ENCODE data around the gene NR2F1-AS1. TPM values are rescaled to one million over a fixed set of nuclear protein-coding genes. Genes with fewer than 3 reads are reported as not detected.

Gene NR2F1-AS1
- total and polyA plus RNA-seq, 2 of the 4 experiments (the other 2 are of a cell fraction): 12.5 to 12.8 TPM

DNA sequence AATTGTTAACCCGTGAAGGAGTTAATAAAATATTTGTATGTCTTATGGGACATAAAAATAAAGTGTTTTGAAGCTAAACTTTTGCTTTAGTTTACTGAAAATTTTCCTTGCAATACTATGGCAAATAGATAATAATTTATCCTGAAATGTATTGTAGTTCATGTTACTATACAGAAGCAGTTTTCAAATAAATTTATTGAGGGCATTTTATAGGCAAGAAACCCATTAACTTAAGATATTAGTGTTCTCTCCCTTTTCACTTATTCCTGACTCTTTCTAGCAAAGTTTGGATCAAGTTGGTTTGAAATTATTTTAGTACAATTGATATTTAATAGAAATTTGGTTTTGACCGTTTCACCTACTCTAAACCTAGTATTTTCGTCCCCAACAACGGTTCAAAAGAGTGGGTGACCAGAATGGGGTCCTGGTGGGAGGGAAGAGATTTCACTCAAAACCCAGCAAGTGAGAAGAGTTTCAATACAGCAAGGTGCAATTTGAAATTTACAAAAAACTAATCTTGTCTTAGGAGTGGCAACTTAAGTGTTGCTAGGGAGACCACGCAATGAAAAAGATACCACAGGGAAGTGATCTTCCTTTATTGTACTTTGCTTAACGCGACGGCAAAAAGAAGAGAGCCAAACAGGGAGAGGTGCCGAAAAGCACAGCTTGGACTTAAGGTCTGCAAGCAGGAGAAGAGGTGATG, 30.4 kb upstream of the NR2F1-AS1 start (continued):
- no peak for TF ChIP-seq NFE2L2 (IDR thresholded peaks at IDR 0.05; ENCODE audit: low read depth, low read length)

GRCh38 chr5:93610581-93611272, 29.7 kb upstream of the NR2F1-AS1 start:
- H3K36me3 ChIP-seq (ENCODE audit: control insufficient read depth, insufficient read depth, low read length): no peaks in the 10 kb centered on the region
- 90% methylated on average over 5 of the region's 17 CpGs; no CpG with 5 or more reads in 1 of the 2 experiments for WGBS, 2 experiments (ENCODE audit: extremely low coverage in 2 of 2, insufficient read length in 1 of 2)
- ChIA-PET POLR2A (ENCODE audit: unreplicated experiment) (no interaction called here), CTCF (interaction anchor here (1.1 kb wide), 1 partner anchor 23 kb away, joined by 3 read pairs; no protein-coding TSS in a partner anchor)
- no peak overlapping the region for H3K4me2 ChIP-seq (ENCODE audit: low read depth, low read length)
- no peak overlapping the region for H3K23ac ChIP-seq (ENCODE audit: low read depth, low read length)
- peaks cover 18% of the 10 kb centered on the region for H3K27me3 ChIP-seq (ENCODE audit: control insufficient read depth, insufficient read depth, low read length)
- H2BK20ac ChIP-seq (ENCODE audit: low read depth, low read length): no peak overlapping the region
- DNase-seq (no peak), ATAC-seq (ENCODE audit: low read depth) (no peak)
- no peak overlapping the region for H3K27ac ChIP-seq (ENCODE audit: insufficient read depth, low read length)
- intact Hi-C loops (cut with micrococcal nuclease) (no loop called here), in situ Hi-C loops (cut with MboI; ENCODE audit: low sequenced_read_pairs) (no loop called here), dilution Hi-C loops (cut with HindIII; ENCODE audit: low sequenced_read_pairs, unreplicated experiment) (no loop called here)
- H2AFZ ChIP-seq (replicated peaks; ENCODE audit: low read length, poor library complexity): no peak overlapping the region
- no peak overlapping the region for H3K4ac ChIP-seq (ENCODE audit: low read depth, low read length)
- peaks cover 0 to 8% of the 10 kb centered on the region in 2 experiments; a peak in 1 of 4 replicates for H3K79me1 ChIP-seq (ENCODE audit: low read depth in 1 of 2, low read length in 2 of 2)
- no peak overlapping the region for H4K91ac ChIP-seq (ENCODE audit: insufficient read depth, low read depth, low read length)
- 0 out of 2 replicates have a peak, but pooled peaks cover 4% of the 10 kb centered on the region for H4K20me1 ChIP-seq (ENCODE audit: insufficient read depth, low read length)
- H3K4me3 ChIP-seq (ENCODE audit: insufficient read depth, low read depth, low read length): no peak overlapping the region
- no peak overlapping the region for H4K5ac ChIP-seq (ENCODE audit: low read depth, low read length)
- H2BK120ac ChIP-seq (ENCODE audit: low read depth, low read length): no peak overlapping the region
- no peak overlapping the region for H3K14ac ChIP-seq (replicated peaks; ENCODE audit: low read depth, low read length)
- no peak overlapping the region for H2BK15ac ChIP-seq (ENCODE audit: low read depth, low read length)
- no TSS peak for BruUV-seq (replicated peaks)
- H4K8ac ChIP-seq (ENCODE audit: low read depth in 2 of 2, low read length in 2 of 2): no peak overlapping the region
- TF ChIP-seq RCOR1 (IDR thresholded peaks at IDR 0.05; ENCODE audit: insufficient replicate concordance, low read length) (no peak), MAZ (IDR thresholded peaks at IDR 0.05; ENCODE audit: borderline replicate concordance, low read depth, low read length) (no peak), CHD1 (IDR thresholded peaks at IDR 0.05; ENCODE audit: low read depth, low read length) (no peak), ELK1 (IDR thresholded peaks at IDR 0.05; ENCODE audit: borderline replicate concordance, low read depth, low read length) (no peak), CTCF (conservative IDR thresholded peaks at IDR 0.05; ENCODE audit: low read depth, low read length) (no peak), BHLHE40 (IDR thresholded peaks at IDR 0.05; ENCODE audit: low read depth, low read length) (no peak), RFX5 (IDR thresholded peaks at IDR 0.05; ENCODE audit: low read depth, low read length) (no peak), POLR2A (IDR thresholded peaks at IDR 0.05; ENCODE audit: low read depth, low read length) (no peak), SMC3 (IDR thresholded peaks at IDR 0.05; ENCODE audit: low read depth, low read length) (no peak)
- H2BK5ac ChIP-seq (ENCODE audit: low read depth, low read length, poor library complexity, severe bottlenecking): no peak overlapping the region
- no peak overlapping the region for H2AK9ac ChIP-seq (replicated peaks; ENCODE audit: low read depth, low read length, poor library complexity)
- H3K4me1 ChIP-seq (ENCODE audit: control insufficient read depth, insufficient read depth, low read length): no peaks in the 10 kb centered on the region
- H3K9me1 ChIP-seq (ENCODE audit: insufficient read depth, low read length): no peaks in the 10 kb centered on the region
- no peak overlapping the region for H3K56ac ChIP-seq (ENCODE audit: extremely low read depth, insufficient read depth, low read length)
- no peak overlapping the region for H3K18ac ChIP-seq (ENCODE audit: low read depth, low read length)
- H2AK5ac ChIP-seq (ENCODE audit: low read depth, low read length): no peak overlapping the region
- no peak overlapping the region for H3K9ac ChIP-seq (ENCODE audit: low read depth, low read length)
- H3K9me3 ChIP-seq (ENCODE audit: control insufficient read depth, insufficient read depth, low read length): no peaks in the 10 kb centered on the region

Data from IMR-90 (cell line).